HepG2 (cell line): ENCODE measurements around the gene CYB5B. TPM values are rescaled to one million over a fixed set of nuclear protein-coding genes. Genes with fewer than 3 reads are reported as not detected.
A peak's percentile ranks its signal among the peaks of the same experiment; 100 is the strongest.

Source experiments
- CHD2 ChIP-seq: IDR thresholded peaks from 2 replicates; pipeline ENCODE4 v1.6.1; 2011; ENCODE audit warnings: low read depth, low read length, improper control_type of control experiment
- DNMT3B ChIP-seq: conservative IDR thresholded peaks from 2 replicates; pipeline ENCODE4 v1.6.1; 2016; ENCODE audit warnings: missing biosample characterization, control low read depth
- ERF ChIP-seq: IDR thresholded peaks from 2 replicates; pipeline ENCODE4 v1.6.1; 2018; ENCODE audit warnings: missing biosample characterization, missing genetic modification reagents
- NAIF1 ChIP-seq: sonication (generic); formaldehyde crosslinking; IDR thresholded peaks from 2 replicates; pipeline ENCODE4 v1.5.0; 2020; ENCODE audit warnings: mild to moderate bottlenecking, missing genetic modification reagents, borderline replicate concordance
- PAX8 ChIP-seq: sonication (generic); formaldehyde crosslinking; IDR thresholded peaks from 2 replicates; pipeline ENCODE4 v1.8.0; 2022; ENCODE audit warnings: mild to moderate bottlenecking, missing genetic modification reagents, borderline replicate concordance
- ZNF773 ChIP-seq: sonication (generic); formaldehyde crosslinking; IDR thresholded peaks from 2 replicates; pipeline ENCODE4 v1.4.0; 2020; ENCODE audit warnings: missing genetic modification reagents, borderline replicate concordance
- ZNF775 ChIP-seq: sonication (generic); formaldehyde crosslinking; IDR thresholded peaks from 2 replicates; pipeline ENCODE4 v1.4.0; 2020; ENCODE audit warnings: missing genetic modification reagents, mild to moderate bottlenecking, moderate library complexity, borderline replicate concordance
- polyA plus RNA-seq, 8 experiments: library from polyadenylated mRNA; depleted of rRNA in 3 of 8; stranded (reverse) in 7 of 8; unstranded in 1 of 8; fragments of >200 nt; fragmentation: Illumina TruSeq in 4 of 8; extraction: Trizol in 4 of 8; gene quantifications; 2 replicates each; pipeline versions ENCODE4 v1.2.1 to v1.2.3, GENCODE V29; 2011 to 2016; ENCODE audit warnings: low read depth in 4 of 8, missing spikeins in 1 of 8, mixed read lengths in 1 of 8; ENCODE audit not compliant: insufficient read depth in 1 of 8
- total RNA-seq, 5 experiments: library from RNA; depleted of rRNA; stranded (reverse); fragments of >200 nt; fragmentation: Illumina TruSeq; extraction: Trizol; gene quantifications; 2 replicates each; pipeline ENCODE4 v1.2.3, GENCODE V29; 2016; ENCODE audit warnings: low read depth in 1 of 5
- TF ChIP-seq, protein P1 (sequence below), 2 experiments: sonication (generic) in 1 of 2; formaldehyde crosslinking in 1 of 2; IDR thresholded peaks; 2 replicates each; pipeline versions ENCODE4 v1.6.1 to v1.9.0; 2014 to 2022; ENCODE audit warnings: antibody characterized with exemption in 1 of 2, borderline replicate concordance in 1 of 2, inconsistent platforms in 1 of 2, low read depth in 1 of 2, missing genetic modification reagents in 1 of 2
- TF ChIP-seq, protein P2 (sequence below): sonication (generic); formaldehyde crosslinking; IDR thresholded peaks from 2 replicates; pipeline ENCODE4 v1.4.0; 2020; ENCODE audit warnings: missing genetic modification reagents
- TF ChIP-seq, protein P3 (sequence below): sonication (generic); formaldehyde crosslinking; IDR thresholded peaks from 2 replicates; pipeline ENCODE4 v1.9.0; 2021; ENCODE audit warnings: mild to moderate bottlenecking, missing genetic modification reagents
- TF ChIP-seq, protein P4 (sequence below): sonication (generic); formaldehyde crosslinking; IDR thresholded peaks from 2 replicates; pipeline ENCODE4 v1.4.0; 2020; ENCODE audit warnings: missing genetic modification reagents

The CYB5B gene
- total and polyA plus RNA-seq, 2 of the 13 experiments (the other 11 are each of a cell fraction or from before 2014, with no cell fraction given), result 234 to 432 TPM

DNA sequence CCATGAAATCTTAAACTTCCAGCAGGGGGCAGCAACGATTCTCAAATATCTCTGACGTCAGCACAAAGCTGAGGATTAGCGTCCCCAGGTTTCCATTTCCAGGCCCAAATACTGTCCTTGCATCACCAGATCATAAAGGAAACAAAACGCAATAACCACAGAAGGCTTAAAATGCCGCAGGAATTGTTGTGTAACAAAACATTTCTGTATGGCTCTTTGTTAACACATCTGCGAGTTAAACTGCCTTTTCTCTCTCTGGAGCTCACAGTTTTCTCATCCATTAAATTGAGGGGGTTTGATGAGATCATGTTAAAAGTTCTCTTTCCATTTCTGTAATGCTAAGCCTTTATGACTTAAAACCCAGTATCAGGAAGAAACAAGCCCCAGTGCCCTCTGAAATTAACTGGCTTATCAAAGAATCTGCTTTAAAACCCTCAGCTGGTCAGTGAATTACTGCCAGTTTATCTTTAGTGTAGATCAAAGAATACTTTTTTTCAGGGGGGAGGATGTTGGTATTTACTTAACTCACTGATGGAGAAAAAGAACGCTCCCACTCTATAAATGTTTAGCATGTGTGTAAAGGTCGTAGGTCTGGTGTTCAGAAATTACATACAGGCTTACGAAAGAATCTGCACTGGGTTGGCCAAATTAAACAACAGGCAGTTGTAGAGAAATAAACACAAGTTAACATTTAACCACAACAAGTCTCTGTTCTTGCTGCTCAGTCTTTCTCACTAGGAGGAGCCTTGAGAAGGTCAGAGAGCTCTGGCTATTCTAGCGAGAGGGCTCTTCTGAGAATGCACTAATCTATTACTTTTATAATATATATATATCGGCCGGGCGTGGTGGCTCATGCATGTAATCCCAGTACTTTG lies 28.0 kb upstream of the CYB5B start (continued):
- TF ChIP-seq, protein P1, sequence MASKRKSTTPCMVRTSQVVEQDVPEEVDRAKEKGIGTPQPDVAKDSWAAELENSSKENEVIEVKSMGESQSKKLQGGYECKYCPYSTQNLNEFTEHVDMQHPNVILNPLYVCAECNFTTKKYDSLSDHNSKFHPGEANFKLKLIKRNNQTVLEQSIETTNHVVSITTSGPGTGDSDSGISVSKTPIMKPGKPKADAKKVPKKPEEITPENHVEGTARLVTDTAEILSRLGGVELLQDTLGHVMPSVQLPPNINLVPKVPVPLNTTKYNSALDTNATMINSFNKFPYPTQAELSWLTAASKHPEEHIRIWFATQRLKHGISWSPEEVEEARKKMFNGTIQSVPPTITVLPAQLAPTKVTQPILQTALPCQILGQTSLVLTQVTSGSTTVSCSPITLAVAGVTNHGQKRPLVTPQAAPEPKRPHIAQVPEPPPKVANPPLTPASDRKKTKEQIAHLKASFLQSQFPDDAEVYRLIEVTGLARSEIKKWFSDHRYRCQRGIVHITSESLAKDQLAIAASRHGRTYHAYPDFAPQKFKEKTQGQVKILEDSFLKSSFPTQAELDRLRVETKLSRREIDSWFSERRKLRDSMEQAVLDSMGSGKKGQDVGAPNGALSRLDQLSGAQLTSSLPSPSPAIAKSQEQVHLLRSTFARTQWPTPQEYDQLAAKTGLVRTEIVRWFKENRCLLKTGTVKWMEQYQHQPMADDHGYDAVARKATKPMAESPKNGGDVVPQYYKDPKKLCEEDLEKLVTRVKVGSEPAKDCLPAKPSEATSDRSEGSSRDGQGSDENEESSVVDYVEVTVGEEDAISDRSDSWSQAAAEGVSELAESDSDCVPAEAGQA (IDR thresholded peaks at IDR 0.05; ENCODE audit: low read depth), result peak; percentile 66; the same call in 1 of the 2 replicates
- TF ChIP-seq, protein P1 (CRISPR knock-in tag; IDR thresholded peaks at IDR 0.05; ENCODE audit: borderline replicate concordance), result no peak
- no peak for TF ChIP-seq CHD2
- TF ChIP-seq ZNF773 (CRISPR knock-in tag), result no peak
- TF ChIP-seq, protein P2, sequence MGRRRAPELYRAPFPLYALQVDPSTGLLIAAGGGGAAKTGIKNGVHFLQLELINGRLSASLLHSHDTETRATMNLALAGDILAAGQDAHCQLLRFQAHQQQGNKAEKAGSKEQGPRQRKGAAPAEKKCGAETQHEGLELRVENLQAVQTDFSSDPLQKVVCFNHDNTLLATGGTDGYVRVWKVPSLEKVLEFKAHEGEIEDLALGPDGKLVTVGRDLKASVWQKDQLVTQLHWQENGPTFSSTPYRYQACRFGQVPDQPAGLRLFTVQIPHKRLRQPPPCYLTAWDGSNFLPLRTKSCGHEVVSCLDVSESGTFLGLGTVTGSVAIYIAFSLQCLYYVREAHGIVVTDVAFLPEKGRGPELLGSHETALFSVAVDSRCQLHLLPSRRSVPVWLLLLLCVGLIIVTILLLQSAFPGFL (CRISPR knock-in tag), result no peak
- no peak for TF ChIP-seq DNMT3B (CRISPR knock-in tag)
- TF ChIP-seq, protein P3, sequence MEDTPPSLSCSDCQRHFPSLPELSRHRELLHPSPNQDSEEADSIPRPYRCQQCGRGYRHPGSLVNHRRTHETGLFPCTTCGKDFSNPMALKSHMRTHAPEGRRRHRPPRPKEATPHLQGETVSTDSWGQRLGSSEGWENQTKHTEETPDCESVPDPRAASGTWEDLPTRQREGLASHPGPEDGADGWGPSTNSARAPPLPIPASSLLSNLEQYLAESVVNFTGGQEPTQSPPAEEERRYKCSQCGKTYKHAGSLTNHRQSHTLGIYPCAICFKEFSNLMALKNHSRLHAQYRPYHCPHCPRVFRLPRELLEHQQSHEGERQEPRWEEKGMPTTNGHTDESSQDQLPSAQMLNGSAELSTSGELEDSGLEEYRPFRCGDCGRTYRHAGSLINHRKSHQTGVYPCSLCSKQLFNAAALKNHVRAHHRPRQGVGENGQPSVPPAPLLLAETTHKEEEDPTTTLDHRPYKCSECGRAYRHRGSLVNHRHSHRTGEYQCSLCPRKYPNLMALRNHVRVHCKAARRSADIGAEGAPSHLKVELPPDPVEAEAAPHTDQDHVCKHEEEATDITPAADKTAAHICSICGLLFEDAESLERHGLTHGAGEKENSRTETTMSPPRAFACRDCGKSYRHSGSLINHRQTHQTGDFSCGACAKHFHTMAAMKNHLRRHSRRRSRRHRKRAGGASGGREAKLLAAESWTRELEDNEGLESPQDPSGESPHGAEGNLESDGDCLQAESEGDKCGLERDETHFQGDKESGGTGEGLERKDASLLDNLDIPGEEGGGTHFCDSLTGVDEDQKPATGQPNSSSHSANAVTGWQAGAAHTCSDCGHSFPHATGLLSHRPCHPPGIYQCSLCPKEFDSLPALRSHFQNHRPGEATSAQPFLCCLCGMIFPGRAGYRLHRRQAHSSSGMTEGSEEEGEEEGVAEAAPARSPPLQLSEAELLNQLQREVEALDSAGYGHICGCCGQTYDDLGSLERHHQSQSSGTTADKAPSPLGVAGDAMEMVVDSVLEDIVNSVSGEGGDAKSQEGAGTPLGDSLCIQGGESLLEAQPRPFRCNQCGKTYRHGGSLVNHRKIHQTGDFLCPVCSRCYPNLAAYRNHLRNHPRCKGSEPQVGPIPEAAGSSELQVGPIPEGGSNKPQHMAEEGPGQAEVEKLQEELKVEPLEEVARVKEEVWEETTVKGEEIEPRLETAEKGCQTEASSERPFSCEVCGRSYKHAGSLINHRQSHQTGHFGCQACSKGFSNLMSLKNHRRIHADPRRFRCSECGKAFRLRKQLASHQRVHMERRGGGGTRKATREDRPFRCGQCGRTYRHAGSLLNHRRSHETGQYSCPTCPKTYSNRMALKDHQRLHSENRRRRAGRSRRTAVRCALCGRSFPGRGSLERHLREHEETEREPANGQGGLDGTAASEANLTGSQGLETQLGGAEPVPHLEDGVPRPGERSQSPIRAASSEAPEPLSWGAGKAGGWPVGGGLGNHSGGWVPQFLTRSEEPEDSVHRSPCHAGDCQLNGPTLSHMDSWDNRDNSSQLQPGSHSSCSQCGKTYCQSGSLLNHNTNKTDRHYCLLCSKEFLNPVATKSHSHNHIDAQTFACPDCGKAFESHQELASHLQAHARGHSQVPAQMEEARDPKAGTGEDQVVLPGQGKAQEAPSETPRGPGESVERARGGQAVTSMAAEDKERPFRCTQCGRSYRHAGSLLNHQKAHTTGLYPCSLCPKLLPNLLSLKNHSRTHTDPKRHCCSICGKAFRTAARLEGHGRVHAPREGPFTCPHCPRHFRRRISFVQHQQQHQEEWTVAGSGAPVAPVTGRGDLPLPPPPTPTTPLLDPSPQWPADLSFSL (CRISPR knock-in tag), result peak; percentile 73; the same call in 1 of the 2 replicates
- TF ChIP-seq ERF (CRISPR knock-in tag), result peak; percentile 80
- no peak for TF ChIP-seq ZNF775
- TF ChIP-seq NAIF1 (CRISPR knock-in tag), result peak; percentile 71; the same call in 1 of the 2 replicates
- TF ChIP-seq, protein P4, sequence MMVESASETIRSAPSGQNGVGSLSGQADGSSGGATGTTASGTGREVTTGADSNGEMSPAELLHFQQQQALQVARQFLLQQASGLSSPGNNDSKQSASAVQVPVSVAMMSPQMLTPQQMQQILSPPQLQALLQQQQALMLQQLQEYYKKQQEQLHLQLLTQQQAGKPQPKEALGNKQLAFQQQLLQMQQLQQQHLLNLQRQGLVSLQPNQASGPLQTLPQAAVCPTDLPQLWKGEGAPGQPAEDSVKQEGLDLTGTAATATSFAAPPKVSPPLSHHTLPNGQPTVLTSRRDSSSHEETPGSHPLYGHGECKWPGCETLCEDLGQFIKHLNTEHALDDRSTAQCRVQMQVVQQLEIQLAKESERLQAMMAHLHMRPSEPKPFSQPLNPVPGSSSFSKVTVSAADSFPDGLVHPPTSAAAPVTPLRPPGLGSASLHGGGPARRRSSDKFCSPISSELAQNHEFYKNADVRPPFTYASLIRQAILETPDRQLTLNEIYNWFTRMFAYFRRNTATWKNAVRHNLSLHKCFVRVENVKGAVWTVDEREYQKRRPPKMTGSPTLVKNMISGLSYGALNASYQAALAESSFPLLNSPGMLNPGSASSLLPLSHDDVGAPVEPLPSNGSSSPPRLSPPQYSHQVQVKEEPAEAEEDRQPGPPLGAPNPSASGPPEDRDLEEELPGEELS (CRISPR knock-in tag), result peak; percentile 100
- no peak for TF ChIP-seq PAX8
